Measurements from ENCODE around the gene ABI2.
"Not testable (repeated sequence)": the region's sequence is repeated elsewhere in the genome, so short reads cannot be mapped to it uniquely, and the experiment has no call there.

The ABI2 gene

DNA sequence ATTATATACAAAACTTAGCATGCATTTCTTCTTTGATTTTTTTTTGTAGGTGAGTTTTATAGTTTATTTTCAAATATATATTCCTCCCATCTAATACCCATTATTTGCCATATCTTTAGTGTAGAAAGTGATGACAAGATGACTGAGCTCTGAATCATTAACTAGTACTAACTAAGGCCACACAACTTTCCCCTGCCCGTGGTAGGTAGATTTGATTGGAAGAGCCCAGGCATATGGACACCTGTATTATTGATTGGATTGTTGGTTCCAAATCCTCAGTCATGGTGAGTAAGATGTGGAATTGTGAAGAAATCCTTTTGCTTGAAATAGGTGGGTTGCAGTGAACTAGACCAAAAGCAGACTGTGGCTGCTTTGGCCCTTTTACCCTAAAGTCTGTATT lies 54.8 kb downstream of the ABI2 start:
- POLR2A ChIA-PET: interaction anchor here (0.6 to 0.7 kb wide), 2 partner anchors 18 to 85 kb away, joined by 3 to 4 read pairs; no protein-coding TSS in a partner anchor
- TF ChIP-seq, protein P1, sequence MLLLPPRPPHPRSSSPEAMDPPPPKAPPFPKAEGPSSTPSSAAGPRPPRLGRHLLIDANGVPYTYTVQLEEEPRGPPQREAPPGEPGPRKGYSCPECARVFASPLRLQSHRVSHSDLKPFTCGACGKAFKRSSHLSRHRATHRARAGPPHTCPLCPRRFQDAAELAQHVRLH (tag by site-specific recombination; IDR thresholded peaks at IDR 0.05): no peak
- TF ChIP-seq ZNF423 (tag by site-specific recombination; IDR thresholded peaks at IDR 0.05): no peak
- TF ChIP-seq OVOL3 (tag by site-specific recombination; IDR thresholded peaks at IDR 0.05): no peak
- H3K4me1 ChIP-seq (ENCODE audit: control insufficient read depth, insufficient read depth, low read length): no peaks in the 10 kb centered on the region
- H3K36me3 ChIP-seq (ENCODE audit: control insufficient read depth in 2 of 2, insufficient read depth in 1 of 2, low read length in 2 of 2): peaks cover 3 to 7% of the 10 kb centered on the region in 2 experiments
- CTCF ChIA-PET: interaction anchor here (0.6 to 0.7 kb wide), 2 partner anchors 33 to 527 kb away, joined by 3 read pairs; no protein-coding TSS in a partner anchor
- no peak overlapping the region for H3K27ac ChIP-seq (ENCODE audit: extremely low read depth, low read depth, low read length)
- no peaks in the 10 kb centered on the region for H3K9me3 ChIP-seq (ENCODE audit: control insufficient read depth, insufficient read depth, low read depth, low read length)
- H3K4me3 ChIP-seq (ENCODE audit: low read depth, low read length): no peak overlapping the region

DNA sequence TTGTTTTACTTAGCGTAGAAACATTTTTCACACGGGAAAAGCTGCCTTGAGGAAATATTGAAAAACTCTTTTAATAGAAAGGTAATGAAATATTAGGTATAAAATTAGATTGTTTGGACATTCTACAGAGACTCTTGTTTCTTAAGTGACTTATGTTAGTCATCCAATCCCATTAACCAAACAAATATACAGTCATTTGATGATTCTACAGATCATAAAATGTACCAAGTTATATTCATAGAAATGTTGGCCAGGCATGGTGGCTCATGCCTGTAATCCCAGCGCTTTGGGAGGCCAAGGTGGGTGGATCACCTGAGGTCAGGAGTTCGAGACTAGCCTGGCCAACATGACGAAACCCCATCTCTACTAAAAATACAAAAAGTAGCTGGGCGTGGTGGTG lies 60.0 kb downstream of the ABI2 start:
- CTCF ChIA-PET; H3K9me3 ChIP-seq (ENCODE audit: control insufficient read depth, insufficient read depth, low read depth, low read length); H3K4me3 ChIP-seq (ENCODE audit: low read depth, low read length); H3K4me1 ChIP-seq (ENCODE audit: control insufficient read depth, insufficient read depth, low read length); POLR2A ChIA-PET; H3K36me3 ChIP-seq (ENCODE audit: control insufficient read depth in 2 of 2, insufficient read depth in 1 of 2, low read length in 2 of 2); H3K27ac ChIP-seq (ENCODE audit: extremely low read depth, low read depth, low read length): not testable (repeated sequence)

DNA sequence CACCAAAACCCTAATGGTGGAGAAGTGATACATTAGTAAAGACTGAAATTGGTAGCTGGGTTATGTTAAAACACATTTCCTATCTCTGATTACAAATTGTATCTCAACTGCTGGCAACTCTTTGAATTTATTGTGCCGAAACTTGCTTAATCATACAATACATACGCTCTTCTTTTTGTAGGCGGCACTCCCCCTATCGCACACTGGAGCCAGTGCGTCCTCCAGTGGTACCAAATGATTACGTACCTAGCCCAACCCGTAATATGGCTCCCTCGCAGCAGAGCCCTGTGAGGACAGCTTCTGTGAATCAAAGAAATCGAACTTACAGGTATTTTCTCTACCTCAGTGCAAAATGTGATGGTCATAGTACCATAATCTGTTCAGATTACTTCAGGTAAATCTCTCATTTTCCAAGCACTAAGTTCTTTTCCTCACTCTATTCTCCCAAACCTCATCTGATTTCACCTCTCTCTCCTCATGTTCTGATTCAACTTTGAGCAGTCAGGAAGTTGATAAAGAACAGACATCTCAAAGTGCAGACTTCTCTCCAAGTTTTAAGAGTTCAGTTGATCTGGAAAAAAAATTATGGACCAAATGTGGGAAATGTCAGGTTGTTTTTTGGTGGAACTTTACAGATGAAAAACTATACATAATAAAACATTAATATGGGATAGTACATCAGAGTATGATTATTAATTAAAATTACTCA lies 66.5 kb downstream of the ABI2 start:
- Histone ChIP-seq H3K27ac (ENCODE audit: extremely low read depth, low read depth, low read length) (no peak overlapping the region), H3K4me3 (ENCODE audit: low read depth, low read length) (no peak overlapping the region), H3K4me1 (ENCODE audit: control insufficient read depth, insufficient read depth, low read length) (no peaks in the 10 kb centered on the region), H3K9me3 (ENCODE audit: control insufficient read depth, insufficient read depth, low read depth, low read length) (no peaks in the 10 kb centered on the region), H3K36me3 (ENCODE audit: control insufficient read depth in 2 of 2, insufficient read depth in 1 of 2, low read length in 2 of 2) (peaks cover 17 to 40% of the 10 kb centered on the region in 2 experiments)
- CTCF ChIA-PET: no interaction called here
- TF ChIP-seq, protein P1 (tag by site-specific recombination; IDR thresholded peaks at IDR 0.05): no peak
- no peak for TF ChIP-seq BCL11B (tag by site-specific recombination; IDR thresholded peaks at IDR 0.05; ENCODE audit: low read depth)
- TF ChIP-seq, protein P2, sequence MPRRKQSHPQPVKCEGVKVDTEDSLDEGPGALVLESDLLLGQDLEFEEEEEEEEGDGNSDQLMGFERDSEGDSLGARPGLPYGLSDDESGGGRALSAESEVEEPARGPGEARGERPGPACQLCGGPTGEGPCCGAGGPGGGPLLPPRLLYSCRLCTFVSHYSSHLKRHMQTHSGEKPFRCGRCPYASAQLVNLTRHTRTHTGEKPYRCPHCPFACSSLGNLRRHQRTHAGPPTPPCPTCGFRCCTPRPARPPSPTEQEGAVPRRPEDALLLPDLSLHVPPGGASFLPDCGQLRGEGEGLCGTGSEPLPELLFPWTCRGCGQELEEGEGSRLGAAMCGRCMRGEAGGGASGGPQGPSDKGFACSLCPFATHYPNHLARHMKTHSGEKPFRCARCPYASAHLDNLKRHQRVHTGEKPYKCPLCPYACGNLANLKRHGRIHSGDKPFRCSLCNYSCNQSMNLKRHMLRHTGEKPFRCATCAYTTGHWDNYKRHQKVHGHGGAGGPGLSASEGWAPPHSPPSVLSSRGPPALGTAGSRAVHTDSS (tag by site-specific recombination; IDR thresholded peaks at IDR 0.05): no peak
- TF ChIP-seq, protein P3, sequence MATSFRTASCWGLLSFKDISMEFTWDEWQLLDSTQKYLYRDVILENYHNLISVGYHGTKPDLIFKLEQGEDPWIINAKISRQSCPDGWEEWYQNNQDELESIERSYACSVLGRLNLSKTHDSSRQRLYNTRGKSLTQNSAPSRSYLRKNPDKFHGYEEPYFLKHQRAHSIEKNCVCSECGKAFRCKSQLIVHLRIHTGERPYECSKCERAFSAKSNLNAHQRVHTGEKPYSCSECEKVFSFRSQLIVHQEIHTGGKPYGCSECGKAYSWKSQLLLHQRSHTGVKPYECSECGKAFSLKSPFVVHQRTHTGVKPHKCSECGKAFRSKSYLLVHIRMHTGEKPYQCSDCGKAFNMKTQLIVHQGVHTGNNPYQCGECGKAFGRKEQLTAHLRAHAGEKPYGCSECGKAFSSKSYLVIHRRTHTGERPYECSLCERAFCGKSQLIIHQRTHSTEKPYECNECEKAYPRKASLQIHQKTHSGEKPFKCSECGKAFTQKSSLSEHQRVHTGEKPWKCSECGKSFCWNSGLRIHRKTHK (tag by site-specific recombination; IDR thresholded peaks at IDR 0.05): no peak
- no peak for TF ChIP-seq ZNF221 (tag by site-specific recombination; IDR thresholded peaks at IDR 0.05; ENCODE audit: borderline replicate concordance)
- TF ChIP-seq ZNF544 (tag by site-specific recombination; IDR thresholded peaks at IDR 0.05): no peak
- TF ChIP-seq, protein P4, sequence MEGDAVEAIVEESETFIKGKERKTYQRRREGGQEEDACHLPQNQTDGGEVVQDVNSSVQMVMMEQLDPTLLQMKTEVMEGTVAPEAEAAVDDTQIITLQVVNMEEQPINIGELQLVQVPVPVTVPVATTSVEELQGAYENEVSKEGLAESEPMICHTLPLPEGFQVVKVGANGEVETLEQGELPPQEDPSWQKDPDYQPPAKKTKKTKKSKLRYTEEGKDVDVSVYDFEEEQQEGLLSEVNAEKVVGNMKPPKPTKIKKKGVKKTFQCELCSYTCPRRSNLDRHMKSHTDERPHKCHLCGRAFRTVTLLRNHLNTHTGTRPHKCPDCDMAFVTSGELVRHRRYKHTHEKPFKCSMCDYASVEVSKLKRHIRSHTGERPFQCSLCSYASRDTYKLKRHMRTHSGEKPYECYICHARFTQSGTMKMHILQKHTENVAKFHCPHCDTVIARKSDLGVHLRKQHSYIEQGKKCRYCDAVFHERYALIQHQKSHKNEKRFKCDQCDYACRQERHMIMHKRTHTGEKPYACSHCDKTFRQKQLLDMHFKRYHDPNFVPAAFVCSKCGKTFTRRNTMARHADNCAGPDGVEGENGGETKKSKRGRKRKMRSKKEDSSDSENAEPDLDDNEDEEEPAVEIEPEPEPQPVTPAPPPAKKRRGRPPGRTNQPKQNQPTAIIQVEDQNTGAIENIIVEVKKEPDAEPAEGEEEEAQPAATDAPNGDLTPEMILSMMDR (tag by site-specific recombination; IDR thresholded peaks at IDR 0.05): no peak
- no peak for TF ChIP-seq SCRT2 (tag by site-specific recombination; IDR thresholded peaks at IDR 0.05)
- TF ChIP-seq FEZF1 (tag by site-specific recombination; IDR thresholded peaks at IDR 0.05): no peak
- no peak for TF ChIP-seq ZSCAN30 (tag by site-specific recombination; IDR thresholded peaks at IDR 0.05)
- no peak for TF ChIP-seq REPIN1 (tag by site-specific recombination; IDR thresholded peaks at IDR 0.05; ENCODE audit: low read depth)
- TF ChIP-seq, protein P5, sequence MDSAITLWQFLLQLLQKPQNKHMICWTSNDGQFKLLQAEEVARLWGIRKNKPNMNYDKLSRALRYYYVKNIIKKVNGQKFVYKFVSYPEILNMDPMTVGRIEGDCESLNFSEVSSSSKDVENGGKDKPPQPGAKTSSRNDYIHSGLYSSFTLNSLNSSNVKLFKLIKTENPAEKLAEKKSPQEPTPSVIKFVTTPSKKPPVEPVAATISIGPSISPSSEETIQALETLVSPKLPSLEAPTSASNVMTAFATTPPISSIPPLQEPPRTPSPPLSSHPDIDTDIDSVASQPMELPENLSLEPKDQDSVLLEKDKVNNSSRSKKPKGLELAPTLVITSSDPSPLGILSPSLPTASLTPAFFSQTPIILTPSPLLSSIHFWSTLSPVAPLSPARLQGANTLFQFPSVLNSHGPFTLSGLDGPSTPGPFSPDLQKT (IDR thresholded peaks at IDR 0.05; ENCODE audit: borderline replicate concordance, low read depth, low read length): no peak
- TF ChIP-seq YY1 (tag by site-specific recombination; IDR thresholded peaks at IDR 0.05): no peak
- no peak for TF ChIP-seq ZNF777 (tag by site-specific recombination; IDR thresholded peaks at IDR 0.05; ENCODE audit: borderline replicate concordance)
- no peak for TF ChIP-seq ZNF311 (tag by site-specific recombination; IDR thresholded peaks at IDR 0.05; ENCODE audit: borderline replicate concordance)
- no peak for TF ChIP-seq ZNF510 (tag by site-specific recombination; IDR thresholded peaks at IDR 0.05; ENCODE audit: insufficient replicate concordance)
- POLR2A ChIA-PET: no interaction called here
